NCI-H1436 treated with DMSO at 0.1 percent for 48 hours (cell line): Measurements from ENCODE around the gene ZNF300.
"Not testable (repeated sequence)": the region's sequence is repeated elsewhere in the genome, so short reads cannot be mapped to it uniquely, and the experiment has no call there.

Experiments used
- DNase-seq: peaks from one replicate; lab custom pipeline; 2025; lab: John Stamatoyannopoulos, UW

The ZNF300 gene

DNA sequence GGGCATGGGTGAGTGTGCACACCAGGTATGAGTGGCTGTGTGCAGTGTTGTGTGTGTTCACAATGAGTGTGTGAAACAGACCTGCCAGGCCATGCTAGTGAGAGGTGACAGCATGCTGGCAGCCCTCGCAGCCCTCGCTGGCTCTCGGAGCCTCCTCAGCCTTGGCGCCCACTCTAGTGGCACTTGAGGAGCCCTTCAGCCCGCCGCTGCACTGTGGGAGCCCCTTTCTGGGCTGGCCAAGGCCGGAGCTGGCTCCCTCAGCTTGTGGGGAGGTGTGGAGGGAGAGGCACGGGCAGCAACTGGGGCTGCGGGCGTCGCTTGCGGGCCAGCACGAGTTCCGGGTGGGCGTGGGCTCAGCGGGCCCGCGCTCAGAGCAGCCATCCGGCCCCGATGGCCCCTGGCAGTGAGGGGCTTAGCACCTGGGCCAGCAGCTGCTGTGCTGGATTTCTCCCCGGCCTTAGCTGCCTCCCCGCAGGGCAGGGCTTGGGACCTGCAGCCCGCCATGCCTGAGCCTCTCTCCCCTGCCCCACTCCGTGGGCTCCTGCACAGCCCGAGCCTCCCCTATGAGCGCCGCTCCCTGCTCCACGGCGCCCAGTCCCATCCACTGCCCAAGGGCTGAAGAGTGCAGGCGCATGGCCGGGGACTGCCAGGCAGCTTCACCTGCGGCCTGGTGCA lies 59.5 kb downstream of the ZNF300 start:
- not testable (repeated sequence) for DNase-seq
